Peyer's patch (tissue), 4 donors: Measurements from ENCODE around the gene ANO7. TPM values are rescaled to one million over a fixed set of nuclear protein-coding genes. Genes with fewer than 3 reads are reported as not detected.

ENCODE experiments used
- DNase-seq, 3 donors: peaks; one replicate each; pipeline ENCODE4 v3.0.0-alpha.2; 2017 to 2019
- H3K27ac ChIP-seq, 4 donors: fragments of 200-600 bp; sonication (generic); one replicate each; pipeline ENCODE4 v1.5.1; 2016 to 2019
- H3K27me3 ChIP-seq, 2 donors: fragments of 200-600 bp; sonication (generic); one replicate each; pipeline ENCODE4 v1.5.1; 2019
- H3K36me3 ChIP-seq, 3 donors: fragments of 200-600 bp; sonication (generic); one replicate each; pipeline ENCODE4 v1.5.1; 2016 to 2019
- H3K4me1 ChIP-seq, 4 donors: fragments of 200-600 bp; sonication (generic); one replicate each; pipeline ENCODE4 v1.5.1; 2016 to 2019
- H3K4me3 ChIP-seq, 4 donors: fragments of 200-600 bp; sonication (generic); 1 replicate in 3 of 4; 2 replicates in 1 of 4; pipeline ENCODE4 v1.5.1; 2016 to 2019; ENCODE audit warnings: mild to moderate bottlenecking in 1 of 4
- H3K9me3 ChIP-seq, 4 donors: fragments of 200-600 bp; sonication (generic); one replicate each; pipeline ENCODE4 v1.5.1; 2016 to 2019; ENCODE audit warnings: mild to moderate bottlenecking in 1 of 4
- POLR2A ChIP-seq, 2 donors: fragments of 450-650 bp; IDR thresholded peaks; one replicate each; pipeline ENCODE4 v1.5.1; 2017; ENCODE audit warnings: antibody characterized with exemption in 2 of 2, mild to moderate bottlenecking in 2 of 2, moderate library complexity in 2 of 2
- total RNA-seq, 4 donors: library from RNA; depleted of rRNA; stranded (reverse); fragments of >200 nt; gene quantifications; one replicate each; pipeline ENCODE4 v1.1.0, GENCODE V29; 2016
- TF ChIP-seq, protein P1 (sequence below), 6 experiments: fragments of 450-650 bp in 4 of 6; fragments of 200-600 bp in 2 of 6; sonication (generic) in 1 of 6; IDR thresholded peaks; one replicate each; pipeline ENCODE4 v1.5.1; 2017 to 2019; ENCODE audit warnings: antibody characterized with exemption in 6 of 6, mild to moderate bottlenecking in 3 of 6, moderate library complexity in 1 of 6

The ANO7 gene
- total RNA-seq, 4 donors from 2014 or later: 89.1 to 188 (median 102) TPM

- H3K36me3 ChIP-seq: peaks cover 0 to 39% (median 0%) of the 10 kb centered on the region in 3 donors
- no peak for DNase-seq
- no peak overlapping the region for H3K27ac ChIP-seq
- H3K27me3 ChIP-seq: no peaks in the 10 kb centered on the region
- TF ChIP-seq, protein P1, sequence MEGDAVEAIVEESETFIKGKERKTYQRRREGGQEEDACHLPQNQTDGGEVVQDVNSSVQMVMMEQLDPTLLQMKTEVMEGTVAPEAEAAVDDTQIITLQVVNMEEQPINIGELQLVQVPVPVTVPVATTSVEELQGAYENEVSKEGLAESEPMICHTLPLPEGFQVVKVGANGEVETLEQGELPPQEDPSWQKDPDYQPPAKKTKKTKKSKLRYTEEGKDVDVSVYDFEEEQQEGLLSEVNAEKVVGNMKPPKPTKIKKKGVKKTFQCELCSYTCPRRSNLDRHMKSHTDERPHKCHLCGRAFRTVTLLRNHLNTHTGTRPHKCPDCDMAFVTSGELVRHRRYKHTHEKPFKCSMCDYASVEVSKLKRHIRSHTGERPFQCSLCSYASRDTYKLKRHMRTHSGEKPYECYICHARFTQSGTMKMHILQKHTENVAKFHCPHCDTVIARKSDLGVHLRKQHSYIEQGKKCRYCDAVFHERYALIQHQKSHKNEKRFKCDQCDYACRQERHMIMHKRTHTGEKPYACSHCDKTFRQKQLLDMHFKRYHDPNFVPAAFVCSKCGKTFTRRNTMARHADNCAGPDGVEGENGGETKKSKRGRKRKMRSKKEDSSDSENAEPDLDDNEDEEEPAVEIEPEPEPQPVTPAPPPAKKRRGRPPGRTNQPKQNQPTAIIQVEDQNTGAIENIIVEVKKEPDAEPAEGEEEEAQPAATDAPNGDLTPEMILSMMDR (IDR thresholded peaks at IDR 0.05): no peak
- no peak for TF ChIP-seq POLR2A (IDR thresholded peaks at IDR 0.05)
- H3K4me3 ChIP-seq: no peak overlapping the region
- H3K4me1 ChIP-seq: peaks cover 0 to 8% (median 0%) of the 10 kb centered on the region in 4 donors
- H3K9me3 ChIP-seq: no peaks in the 10 kb centered on the region
Observed at GRCh38 chr2:241224851-241225438, 36.5 kb downstream of the ANO7 start.

DNA sequence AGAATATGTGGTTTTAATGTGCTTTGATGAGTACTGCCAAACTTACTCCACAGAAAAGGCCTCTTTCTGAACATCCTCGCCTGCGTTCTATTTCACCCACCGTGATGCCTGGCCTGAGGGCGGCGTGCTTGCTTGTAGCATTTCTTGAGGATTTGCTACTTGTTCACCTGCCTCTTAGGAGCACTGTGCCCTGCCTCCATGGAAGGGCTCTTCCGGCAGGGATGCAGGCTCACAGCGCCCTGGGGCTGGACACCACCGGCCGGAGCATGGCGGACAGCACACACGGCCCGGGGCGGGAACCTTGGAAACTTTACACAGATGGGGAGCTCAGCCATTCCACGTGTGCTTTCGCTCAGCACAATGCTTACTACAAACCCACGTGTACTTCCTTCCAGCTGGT lies 37.1 kb downstream of the ANO7 start:
- H3K4me3 ChIP-seq: no peak overlapping the region
- H3K27me3 ChIP-seq: no peaks in the 10 kb centered on the region
- peaks cover 0 to 45% (median 0%) of the 10 kb centered on the region in 3 donors for H3K36me3 ChIP-seq
- H3K27ac ChIP-seq: no peak overlapping the region
- H3K4me1 ChIP-seq: peaks cover 0 to 8% (median 0%) of the 10 kb centered on the region in 4 donors
- DNase-seq: no peak
- no peaks in the 10 kb centered on the region for H3K9me3 ChIP-seq
- TF ChIP-seq POLR2A (IDR thresholded peaks at IDR 0.05): no peak
- TF ChIP-seq, protein P1 (IDR thresholded peaks at IDR 0.05): no peak

DNA sequence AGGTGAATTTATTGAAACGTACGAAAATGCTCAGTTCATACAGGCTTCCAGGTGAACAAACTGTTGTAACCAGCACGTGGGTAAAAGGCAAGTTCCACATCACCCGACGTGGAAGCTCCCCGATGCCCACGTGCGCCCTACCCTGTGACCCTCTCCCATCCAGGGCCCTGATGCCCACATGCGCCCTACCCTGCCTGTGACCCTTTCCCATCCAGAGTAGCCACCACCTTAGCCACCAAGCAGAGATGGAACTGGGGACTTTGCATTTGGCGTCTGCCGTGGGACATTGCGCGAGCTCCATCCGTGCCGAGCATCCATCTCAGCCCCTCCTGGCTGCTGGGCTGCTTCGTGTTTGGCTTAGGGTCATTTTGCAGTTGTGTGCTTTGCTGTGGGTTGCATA lies 37.5 kb downstream of the ANO7 start:
- TF ChIP-seq, protein P1 (IDR thresholded peaks at IDR 0.05): no peak
- TF ChIP-seq POLR2A (IDR thresholded peaks at IDR 0.05): no peak
- DNase-seq: no peak
- peaks cover 0 to 8% (median 0%) of the 10 kb centered on the region in 4 donors for H3K4me1 ChIP-seq
- H3K27me3 ChIP-seq: no peaks in the 10 kb centered on the region
- H3K36me3 ChIP-seq: peaks cover 0 to 49% (median 0%) of the 10 kb centered on the region in 3 donors
- no peak overlapping the region for H3K4me3 ChIP-seq
- H3K27ac ChIP-seq: no peak overlapping the region
- H3K9me3 ChIP-seq: no peaks in the 10 kb centered on the region

DNA sequence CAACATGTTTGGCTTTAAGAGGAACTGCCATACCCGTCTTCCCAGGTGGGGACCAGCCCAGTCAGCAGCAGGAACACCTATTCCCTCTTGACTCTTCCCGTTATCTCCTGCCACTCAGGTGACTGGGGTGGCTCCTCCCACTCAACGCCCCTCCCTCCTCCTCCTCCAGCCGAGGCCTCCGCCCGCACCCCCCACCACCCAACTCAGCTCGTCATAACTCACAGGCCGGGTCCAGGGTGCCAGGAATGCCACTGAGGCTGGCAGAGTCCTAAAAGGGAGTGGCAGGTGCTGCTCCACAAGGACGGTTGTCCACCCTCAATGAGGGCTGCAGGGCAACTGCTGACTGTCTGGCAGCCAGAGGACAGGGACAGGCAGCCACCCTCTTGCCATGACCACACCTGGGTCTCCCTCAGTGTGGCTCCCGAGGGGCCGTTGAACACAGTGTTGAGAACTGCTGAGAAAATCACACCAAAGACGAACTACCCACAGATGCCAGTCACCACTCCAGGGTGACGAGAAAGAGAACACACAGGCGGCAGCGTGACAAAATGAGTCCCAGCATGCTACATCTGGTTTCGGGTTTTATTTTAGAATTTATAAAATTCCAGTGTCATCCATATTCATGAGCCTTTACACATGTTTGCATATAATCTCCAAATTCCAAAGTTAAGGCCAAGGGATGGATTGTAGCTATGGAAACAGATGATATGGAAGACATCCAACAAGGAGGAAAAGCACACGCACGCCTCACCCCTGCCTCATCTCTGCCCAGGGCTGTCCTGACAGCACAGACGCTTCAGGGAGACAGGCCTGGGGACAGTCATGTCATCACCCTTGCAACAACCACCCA lies 38.5 kb downstream of the ANO7 start:
- TF ChIP-seq, protein P1 (IDR thresholded peaks at IDR 0.05): no peak
- no peak for TF ChIP-seq POLR2A (IDR thresholded peaks at IDR 0.05)
- DNase-seq: no peak
- Histone ChIP-seq H3K9me3 (no peaks in the 10 kb centered on the region), H3K27me3 (no peaks in the 10 kb centered on the region), H3K36me3 (peaks cover 0 to 59% (median 0%) of the 10 kb centered on the region in 3 donors), H3K4me1 (peaks cover 0 to 8% (median 0%) of the 10 kb centered on the region in 4 donors), H3K27ac (no peak overlapping the region), H3K4me3 (no peak overlapping the region)

GRCh38 chr2:241227594-241227993 lies 39.1 kb downstream of the ANO7 start:
- TF ChIP-seq, protein P1 (IDR thresholded peaks at IDR 0.05): no peak
- no peak for TF ChIP-seq POLR2A (IDR thresholded peaks at IDR 0.05)
- Histone ChIP-seq H3K27ac (no peak overlapping the region), H3K4me1 (peaks cover 0 to 8% (median 0%) of the 10 kb centered on the region in 4 donors), H3K4me3 (no peak overlapping the region), H3K9me3 (no peaks in the 10 kb centered on the region), H3K36me3 (peaks cover 0 to 65% (median 0%) of the 10 kb centered on the region in 3 donors), H3K27me3 (no peaks in the 10 kb centered on the region)
- no peak for DNase-seq
